ENCODE results near the gene FAM171A1.

DNA sequence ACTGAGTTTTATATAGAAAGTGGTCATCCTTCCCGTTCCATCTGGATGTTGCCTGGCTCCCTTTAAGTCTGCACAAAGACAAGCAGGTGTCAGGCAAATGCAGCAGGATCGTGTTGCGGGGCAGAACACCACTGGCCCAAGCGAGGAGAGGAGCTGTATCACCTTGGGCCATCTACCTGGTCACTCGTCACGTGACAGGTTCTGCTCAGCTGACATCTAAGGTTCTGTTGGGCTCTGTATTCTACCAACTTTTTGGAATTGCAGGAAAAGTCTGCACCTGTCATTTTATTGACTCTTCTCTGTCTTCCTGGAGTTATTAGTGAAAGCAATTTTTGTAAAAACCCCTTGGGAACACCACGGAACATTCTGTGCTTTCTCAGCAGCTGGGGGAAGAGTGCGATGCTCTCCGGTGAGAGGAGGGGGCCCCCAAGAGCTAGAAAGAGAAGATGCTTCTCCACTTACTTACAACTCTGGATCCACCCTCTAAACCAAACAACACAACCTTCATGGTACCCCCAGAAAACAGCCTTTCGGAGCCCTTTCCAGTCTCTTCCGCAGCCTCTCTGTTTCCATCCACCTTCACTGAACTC, 119.2 kb downstream of the FAM171A1 start:
- TF ChIP-seq, protein P1, sequence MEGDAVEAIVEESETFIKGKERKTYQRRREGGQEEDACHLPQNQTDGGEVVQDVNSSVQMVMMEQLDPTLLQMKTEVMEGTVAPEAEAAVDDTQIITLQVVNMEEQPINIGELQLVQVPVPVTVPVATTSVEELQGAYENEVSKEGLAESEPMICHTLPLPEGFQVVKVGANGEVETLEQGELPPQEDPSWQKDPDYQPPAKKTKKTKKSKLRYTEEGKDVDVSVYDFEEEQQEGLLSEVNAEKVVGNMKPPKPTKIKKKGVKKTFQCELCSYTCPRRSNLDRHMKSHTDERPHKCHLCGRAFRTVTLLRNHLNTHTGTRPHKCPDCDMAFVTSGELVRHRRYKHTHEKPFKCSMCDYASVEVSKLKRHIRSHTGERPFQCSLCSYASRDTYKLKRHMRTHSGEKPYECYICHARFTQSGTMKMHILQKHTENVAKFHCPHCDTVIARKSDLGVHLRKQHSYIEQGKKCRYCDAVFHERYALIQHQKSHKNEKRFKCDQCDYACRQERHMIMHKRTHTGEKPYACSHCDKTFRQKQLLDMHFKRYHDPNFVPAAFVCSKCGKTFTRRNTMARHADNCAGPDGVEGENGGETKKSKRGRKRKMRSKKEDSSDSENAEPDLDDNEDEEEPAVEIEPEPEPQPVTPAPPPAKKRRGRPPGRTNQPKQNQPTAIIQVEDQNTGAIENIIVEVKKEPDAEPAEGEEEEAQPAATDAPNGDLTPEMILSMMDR (IDR thresholded peaks at IDR 0.05; ENCODE audit: insufficient read depth, low read depth, low read length), result no peak
- TF ChIP-seq EZH2 (IDR thresholded peaks at IDR 0.05; ENCODE audit: insufficient read depth, low read length), result no peak

All from astrocyte (in vitro differentiated cells and primary cell).